Astrocyte of the spinal cord (primary cell): ENCODE measurements around the gene FRAS1.

Experiments
- DNase-seq: peaks from one replicate; pipeline ENCODE4 v3.0.0; 2011; ENCODE audit warnings: low read depth, low spot score
- H3K4me3 ChIP-seq: 2 replicates; pipeline ENCODE4 v1.5.1; 2011; ENCODE audit warnings: low read depth, mild to moderate bottlenecking, low read length, moderate library complexity
- in situ Hi-C: cut with HindIII; loops from 2 replicates; pipeline ENCODE4 v1.10.0; 2017; ENCODE audit warnings: low sequenced_read_pairs
- TF ChIP-seq, protein P1 (sequence below): IDR thresholded peaks from 2 replicates; pipeline ENCODE4 v1.5.1; 2012; ENCODE audit warnings: low read depth, mild to moderate bottlenecking, low read length, inconsistent platforms

The FRAS1 gene

DNA sequence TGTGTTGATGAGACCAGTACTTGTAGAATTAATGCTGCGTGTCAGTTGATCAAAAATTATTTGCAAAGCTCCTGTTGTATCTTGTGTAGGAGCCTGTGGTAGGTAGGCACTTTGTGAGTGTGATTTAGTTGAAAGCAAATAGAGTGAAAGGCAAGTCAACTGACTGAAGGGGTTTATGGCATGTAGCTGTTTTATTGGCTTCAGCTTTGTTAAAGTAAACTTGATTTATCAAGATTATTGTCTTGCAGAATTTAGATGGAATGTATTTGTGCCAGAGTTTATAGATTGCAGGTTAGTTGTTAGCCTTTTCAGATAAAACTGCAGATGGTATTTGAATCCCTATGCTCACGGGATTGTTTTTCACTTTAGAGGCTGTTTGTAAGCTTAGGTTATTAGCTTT, 128.0 kb downstream of the FRAS1 start:
- TF ChIP-seq, protein P1, sequence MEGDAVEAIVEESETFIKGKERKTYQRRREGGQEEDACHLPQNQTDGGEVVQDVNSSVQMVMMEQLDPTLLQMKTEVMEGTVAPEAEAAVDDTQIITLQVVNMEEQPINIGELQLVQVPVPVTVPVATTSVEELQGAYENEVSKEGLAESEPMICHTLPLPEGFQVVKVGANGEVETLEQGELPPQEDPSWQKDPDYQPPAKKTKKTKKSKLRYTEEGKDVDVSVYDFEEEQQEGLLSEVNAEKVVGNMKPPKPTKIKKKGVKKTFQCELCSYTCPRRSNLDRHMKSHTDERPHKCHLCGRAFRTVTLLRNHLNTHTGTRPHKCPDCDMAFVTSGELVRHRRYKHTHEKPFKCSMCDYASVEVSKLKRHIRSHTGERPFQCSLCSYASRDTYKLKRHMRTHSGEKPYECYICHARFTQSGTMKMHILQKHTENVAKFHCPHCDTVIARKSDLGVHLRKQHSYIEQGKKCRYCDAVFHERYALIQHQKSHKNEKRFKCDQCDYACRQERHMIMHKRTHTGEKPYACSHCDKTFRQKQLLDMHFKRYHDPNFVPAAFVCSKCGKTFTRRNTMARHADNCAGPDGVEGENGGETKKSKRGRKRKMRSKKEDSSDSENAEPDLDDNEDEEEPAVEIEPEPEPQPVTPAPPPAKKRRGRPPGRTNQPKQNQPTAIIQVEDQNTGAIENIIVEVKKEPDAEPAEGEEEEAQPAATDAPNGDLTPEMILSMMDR, result no peak

DNA sequence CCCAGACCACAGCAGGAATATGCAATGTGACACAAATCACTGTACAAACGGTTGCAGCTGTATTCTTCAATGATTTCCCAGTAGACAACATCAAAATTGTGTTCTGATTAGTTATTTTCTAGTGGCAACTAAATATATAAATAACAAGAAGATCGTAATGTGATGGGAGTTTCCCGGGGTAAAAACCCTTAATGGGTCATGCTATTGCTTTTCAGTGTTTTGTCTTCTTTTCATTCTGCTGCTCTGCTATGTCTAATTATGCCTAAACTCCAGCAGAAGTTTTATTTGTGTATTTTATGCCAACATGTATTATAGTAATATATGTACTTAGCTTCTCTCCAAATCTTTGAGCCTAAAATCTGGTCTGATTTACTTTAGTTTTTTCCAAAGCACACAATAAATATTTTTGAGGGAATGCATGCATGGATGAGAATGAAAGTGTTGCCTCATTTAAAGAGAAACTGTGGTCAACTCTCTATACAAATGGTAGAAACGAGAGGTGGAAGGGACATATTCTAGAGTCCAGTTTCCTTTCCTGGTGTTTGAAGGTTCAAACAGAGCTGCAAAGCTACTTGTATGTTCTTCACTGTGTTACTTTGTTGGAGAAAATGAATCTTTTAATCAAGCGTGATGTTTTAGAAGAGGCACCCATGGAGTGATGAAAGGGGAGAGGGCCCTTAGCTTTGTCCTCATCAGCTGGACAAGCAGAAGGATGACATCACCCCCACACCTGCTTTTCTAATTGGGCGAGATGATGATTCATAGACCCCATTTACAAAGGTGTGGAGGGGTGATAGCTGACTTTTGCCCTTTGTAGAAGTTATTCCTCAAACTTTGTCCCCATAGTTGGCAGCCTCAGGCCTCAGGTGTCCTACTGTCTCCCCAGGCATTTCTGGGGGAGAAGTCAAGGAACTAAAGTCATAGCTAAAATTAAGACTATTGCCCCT, 129.7 kb downstream of the FRAS1 start:
- in situ Hi-C loops, result no loop called here
- H3K4me3 ChIP-seq, result no peak overlapping the region
- no peak for DNase-seq
- TF ChIP-seq, protein P1, result no peak

More for the DNA sequence above, 128.0 kb downstream of the FRAS1 start:
- H3K4me3 ChIP-seq, result no peak overlapping the region
- DNase-seq, result no peak
- in situ Hi-C loops, result no loop called here

DNA sequence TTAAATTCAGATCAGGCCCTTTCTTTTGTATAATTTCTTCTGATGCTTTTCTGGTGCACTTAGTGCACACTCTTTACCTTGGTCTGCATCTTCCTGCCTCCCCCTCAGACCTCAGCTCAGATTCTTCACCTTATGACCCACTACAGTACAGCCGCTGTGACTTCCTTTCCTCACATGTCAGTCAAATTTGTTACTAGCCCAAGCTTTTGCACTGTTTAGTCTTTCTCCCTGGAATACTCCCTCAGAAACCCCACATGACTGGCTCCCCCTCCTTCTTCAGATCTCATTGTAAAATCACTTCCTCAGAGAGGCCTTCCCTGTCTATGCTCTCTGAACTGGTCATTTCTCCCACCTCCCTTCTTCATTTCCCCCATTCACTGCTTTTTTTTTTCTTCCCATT, 132.9 kb downstream of the FRAS1 start:
- H3K4me3 ChIP-seq, result no peak overlapping the region
- in situ Hi-C loops, result no loop called here
- TF ChIP-seq, protein P1, result no peak
- DNase-seq, result no peak

DNA sequence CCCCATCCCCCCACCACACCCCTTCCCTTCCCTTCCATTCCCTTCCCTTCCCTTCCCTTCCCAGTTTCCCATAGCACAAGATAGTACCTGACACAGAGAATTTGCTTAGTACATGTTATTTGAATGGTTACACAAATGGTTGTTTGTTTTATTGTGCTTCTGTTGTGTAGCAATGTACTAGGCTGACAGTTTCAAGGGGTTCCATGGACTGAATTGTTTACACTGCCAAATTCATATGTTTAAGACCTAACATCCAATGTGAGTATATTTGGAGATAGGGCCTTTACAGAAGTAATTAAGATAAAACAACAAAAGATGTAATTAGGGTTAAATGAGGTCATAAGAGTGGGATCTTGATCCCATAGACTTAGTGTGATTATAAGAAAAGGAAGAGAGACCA, 133.5 kb downstream of the FRAS1 start:
- in situ Hi-C loops, result no loop called here
- H3K4me3 ChIP-seq, result no peak overlapping the region
- no peak for DNase-seq
- TF ChIP-seq, protein P1, result no peak

DNA sequence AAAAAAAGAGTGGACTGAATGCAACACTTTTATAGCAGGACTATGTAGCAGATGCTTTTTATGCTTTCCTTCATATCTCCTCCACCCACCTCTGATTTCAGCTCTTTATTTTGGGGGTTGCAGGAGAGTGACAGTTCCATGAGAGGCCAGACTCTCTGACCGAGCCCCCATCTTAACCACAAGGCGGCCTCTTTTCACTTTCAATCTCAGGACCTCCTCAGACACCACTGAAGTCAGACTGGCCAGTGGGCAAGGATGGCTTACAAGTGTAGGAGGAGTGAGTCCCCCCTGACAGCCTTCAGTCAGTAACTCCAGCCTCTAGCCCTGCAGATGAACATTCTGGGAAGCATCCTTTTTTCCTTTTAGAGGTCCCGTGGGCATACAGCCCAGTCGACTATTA, 140.8 kb downstream of the FRAS1 start:
- in situ Hi-C loops, result no loop called here
- TF ChIP-seq, protein P1, result no peak
- H3K4me3 ChIP-seq, result no peak overlapping the region
- DNase-seq, result no peak

DNA sequence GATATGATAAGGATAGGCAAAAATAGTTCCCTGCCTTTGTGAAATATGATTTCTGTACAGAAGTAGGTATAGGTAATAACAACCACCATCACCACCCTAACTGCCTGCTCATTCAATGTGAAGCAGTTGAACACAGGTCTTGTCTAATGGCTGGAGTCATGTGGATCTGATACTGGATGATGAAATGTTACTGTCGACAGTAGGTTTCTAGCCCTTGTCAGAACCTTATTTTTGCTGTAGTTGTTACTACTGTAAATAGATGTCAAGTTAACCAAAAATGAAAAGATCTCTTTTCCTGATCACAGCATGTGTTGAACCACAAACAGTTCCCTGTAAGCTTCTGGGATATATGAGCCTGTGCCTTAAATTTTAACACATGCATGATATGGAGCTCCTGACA, 142.9 kb downstream of the FRAS1 start:
- no peak overlapping the region for H3K4me3 ChIP-seq
- in situ Hi-C loops, result no loop called here
- DNase-seq, result no peak
- TF ChIP-seq, protein P1, result no peak
